Liver (tissue), 3 donors: Measurements from ENCODE around the gene MEGF11.

Experiments
- ATF3 ChIP-seq: IDR thresholded peaks from 2 replicates; pipeline ENCODE4 v1.6.1; 2016; ENCODE audit warnings: antibody characterized with exemption
- CTCF ChIP-seq: fragments of 150-350 bp; IDR thresholded peaks from 2 replicates; pipeline ENCODE4 v1.5.1; 2017; ENCODE audit warnings: improper control_type of control experiment, low read depth, low read length; ENCODE audit not compliant: missing input control
- EGR1 ChIP-seq, 2 donors: IDR thresholded peaks; 2 replicates each; pipeline ENCODE4 v1.6.1; 2016 to 2018; ENCODE audit warnings: antibody characterized with exemption in 2 of 2, low read depth in 2 of 2
- JUND ChIP-seq, 2 donors: IDR thresholded peaks; 2 replicates each; pipeline ENCODE4 v1.6.1; 2016; ENCODE audit warnings: antibody characterized with exemption in 2 of 2
- MAX ChIP-seq: IDR thresholded peaks from 2 replicates; pipeline ENCODE4 v1.6.1; 2016; ENCODE audit warnings: antibody characterized with exemption
- RAD21 ChIP-seq, 2 donors: IDR thresholded peaks; 2 replicates each; pipeline ENCODE4 v1.6.1; 2016; ENCODE audit warnings: antibody characterized with exemption in 2 of 2, mild to moderate bottlenecking in 2 of 2
- SP1 ChIP-seq: IDR thresholded peaks from 2 replicates; pipeline ENCODE4 v1.6.1; 2018; ENCODE audit warnings: antibody characterized with exemption, mild to moderate bottlenecking
- donor health status: healthy.
- donor health status: healthy.

- TF ChIP-seq JUND (IDR thresholded peaks at IDR 0.05), result no peak
- TF ChIP-seq RAD21 (IDR thresholded peaks at IDR 0.05), result no peak
- no peak for TF ChIP-seq EGR1 (IDR thresholded peaks at IDR 0.05; ENCODE audit: low read depth in 2 of 2)
- no peak for TF ChIP-seq CTCF
- no peak for TF ChIP-seq MAX
- TF ChIP-seq SP1, result no peak
- no peak for TF ChIP-seq ATF3
Observed at GRCh38 chr15:65920121-65920520, 333.4 kb downstream of the MEGF11 start.
